GM23248 (cell line): ENCODE data around the gene FBXW8. TPM values are rescaled to one million over a fixed set of nuclear protein-coding genes. Genes with fewer than 3 reads are reported as not detected.
A peak's percentile ranks its signal among the peaks of the same experiment; 100 is the strongest.

Experiments
- DNase-seq: peaks from one replicate; pipeline ENCODE4 v3.0.0-alpha.2; 2015
- H2AFZ ChIP-seq: fragments of 200-600 bp; sonication (generic); 2 replicates; pipeline ENCODE4 v1.6.1; 2016; ENCODE audit warnings: antibody characterized with exemption
- H3F3A ChIP-seq: fragments of 200-600 bp; sonication (generic); 2 replicates; pipeline ENCODE4 v1.6.1; 2016; ENCODE audit warnings: mild to moderate bottlenecking, antibody characterized with exemption, mixed run types; ENCODE audit not compliant: insufficient read depth
- H3K27ac ChIP-seq: fragments of 200-600 bp; sonication (generic); 2 replicates; pipeline ENCODE4 v1.5.1; 2016; ENCODE audit warnings: mild to moderate bottlenecking
- H3K27me3 ChIP-seq: fragments of 200-600 bp; sonication (generic); replicated peaks from 2 replicates; pipeline ENCODE4 v1.6.1; 2016; ENCODE audit warnings: mild to moderate bottlenecking; ENCODE audit not compliant: insufficient read depth
- H3K36me3 ChIP-seq: fragments of 200-600 bp; sonication (generic); 2 replicates; pipeline ENCODE4 v1.6.1; 2016; ENCODE audit warnings: low read depth, mild to moderate bottlenecking
- H3K4me1 ChIP-seq: fragments of 200-600 bp; sonication (generic); 2 replicates; pipeline ENCODE4 v1.6.1; 2016; ENCODE audit warnings: mild to moderate bottlenecking; ENCODE audit not compliant: insufficient read depth
- H3K4me2 ChIP-seq: fragments of 200-600 bp; sonication (generic); one replicate; pipeline ENCODE4 v1.6.1; 2016; ENCODE audit warnings: mild to moderate bottlenecking; ENCODE audit not compliant: unreplicated experiment
- H3K4me3 ChIP-seq: fragments of 200-600 bp; sonication (generic); 2 replicates; pipeline ENCODE4 v1.5.1; 2016; ENCODE audit warnings: mild to moderate bottlenecking
- H3K79me2 ChIP-seq: fragments of 200-600 bp; sonication (generic); 2 replicates; pipeline ENCODE4 v1.6.1; 2016; ENCODE audit warnings: mild to moderate bottlenecking; ENCODE audit not compliant: insufficient read depth
- H3K9ac ChIP-seq: fragments of 200-600 bp; sonication (generic); 2 replicates; pipeline ENCODE4 v1.6.1; 2016; ENCODE audit warnings: mild to moderate bottlenecking
- H3K9me2 ChIP-seq: fragments of 200-600 bp; sonication (generic); 2 replicates; pipeline ENCODE4 v1.6.1; 2016; ENCODE audit warnings: mixed run types, mild to moderate bottlenecking, moderate library complexity; ENCODE audit not compliant: insufficient read depth
- H3K9me3 ChIP-seq: fragments of 200-600 bp; sonication (generic); one replicate; pipeline ENCODE4 v1.6.1; 2017; ENCODE audit warnings: low read depth
- H4K20me1 ChIP-seq: fragments of 200-600 bp; sonication (generic); 2 replicates; pipeline ENCODE4 v1.6.0; 2016; ENCODE audit not compliant: insufficient read depth
- EZH2 ChIP-seq: fragments of 200-600 bp; sonication (generic); IDR thresholded peaks from 2 replicates; pipeline ENCODE4 v1.6.1; 2018; ENCODE audit warnings: antibody characterized with exemption, mild to moderate bottlenecking; ENCODE audit not compliant: insufficient read depth, poor library complexity, severe bottlenecking
- EZH2phosphoT487 ChIP-seq: fragments of 200-600 bp; sonication (generic); IDR thresholded peaks from 2 replicates; pipeline ENCODE4 v1.6.1; 2018; ENCODE audit warnings: antibody characterized with exemption, moderate library complexity, mild to moderate bottlenecking, low read depth; ENCODE audit not compliant: insufficient read depth
- WGBS, 2 experiments: methylation state at CpG; one replicate each; pipeline ENCODE4 v1.1.6; 2015 to 2017; ENCODE audit warnings: low lambda C conversion rate in 2 of 2, low coverage in 1 of 2; ENCODE audit errors: missing lambda C conversion rate in 2 of 2; 5-methylcytosine and 5-hydroxymethylcytosine counted together
- in situ Hi-C: fragments of 300-500 bp; cut with MboI; formaldehyde crosslinking; loops from 2 replicates; pipeline ENCODE4 v1.15.0; 2020
- polyA plus RNA-seq: library from polyadenylated mRNA; unstranded; fragments of >200 nt; fragmentation: Nextera tagmentation; extraction: Ambion mirVana; gene quantifications from 2 replicates; pipeline ENCODE4 v1.2.1, GENCODE V29; 2016
- total RNA-seq: library from RNA; depleted of rRNA; stranded (reverse); fragments of >200 nt; shearing (Covaris generic); gene quantifications from 2 replicates; pipeline ENCODE4 v1.2.3, GENCODE V29; 2014

Gene FBXW8
- total and polyA plus RNA-seq, 2 experiments from 2014 or later: 12.7 to 23.1 TPM

DNA sequence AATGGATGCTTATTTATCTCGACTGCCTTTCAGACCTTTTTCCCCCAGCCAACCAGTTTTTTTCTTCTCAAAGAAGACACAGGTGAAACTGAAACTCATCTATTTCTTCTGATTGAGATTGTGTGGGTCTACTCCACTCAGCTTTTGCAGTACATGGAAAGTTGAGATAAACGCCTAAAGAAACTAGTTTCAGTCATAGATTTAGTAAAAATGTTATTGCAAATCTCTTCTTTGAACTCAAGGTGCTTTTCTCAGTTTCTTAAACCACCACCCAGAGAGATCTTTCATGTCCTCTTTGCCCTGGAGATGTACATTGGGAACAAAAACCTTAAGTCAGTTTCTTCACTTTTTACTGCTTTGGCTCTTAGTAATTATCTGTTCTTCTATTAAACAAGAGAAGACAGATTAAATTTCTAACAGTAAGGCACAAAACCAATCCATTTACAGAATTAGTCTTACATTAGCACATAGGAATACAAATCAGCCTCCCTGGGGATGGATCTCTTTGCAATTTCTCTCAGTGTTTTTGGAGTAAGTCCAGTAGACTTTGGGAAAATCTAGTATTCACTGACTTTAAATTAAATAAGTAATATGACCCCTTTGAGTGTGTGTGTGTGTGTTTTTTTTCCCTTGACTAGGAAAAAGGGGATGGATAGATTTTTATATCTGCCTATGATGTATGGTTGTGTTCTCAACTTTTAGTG is 11.6 kb downstream of the FBXW8 start:
- H3K9ac ChIP-seq: no peak overlapping the region
- in situ Hi-C loops: no loop called here
- 74 to 75% methylated on average over 2 of the region's 2 CpGs for WGBS, 2 experiments
- H3K4me1 ChIP-seq: peaks cover 15% of the 10 kb centered on the region
- H3K27me3 ChIP-seq: no peaks in the 10 kb centered on the region
- H3K4me2 ChIP-seq: no peak overlapping the region
- peaks cover 9% of the 10 kb centered on the region for H3F3A ChIP-seq
- DNase-seq: no peak
- no peaks in the 10 kb centered on the region for H3K9me2 ChIP-seq
- no peak overlapping the region for H2AFZ ChIP-seq
- TF ChIP-seq EZH2 (no peak), EZH2phosphoT487 (no peak)
- H3K36me3 ChIP-seq: no peaks in the 10 kb centered on the region
- no peak overlapping the region for H3K4me3 ChIP-seq
- no peak overlapping the region for H3K27ac ChIP-seq
- peaks cover 15% of the 10 kb centered on the region for H4K20me1 ChIP-seq
- H3K79me2 ChIP-seq: peaks cover 100% of the 10 kb centered on the region
- no peaks in the 10 kb centered on the region for H3K9me3 ChIP-seq

- Histone ChIP-seq H3K9ac (no peak overlapping the region), H3K9me3 (no peaks in the 10 kb centered on the region), H3K4me2 (peak overlapping the region; percentile 15), H3K79me2 (peaks cover 99% of the 10 kb centered on the region), H2AFZ (no peak overlapping the region), H3K36me3 (peaks cover 8% of the 10 kb centered on the region), H3K4me1 (peaks cover 15% of the 10 kb centered on the region), H3K9me2 (no peaks in the 10 kb centered on the region), H3K27me3 (no peaks in the 10 kb centered on the region), H3K4me3 (peak overlapping the region; percentile 3; the same call in 1 of the 2 replicates), H3K27ac (peak overlapping the region; percentile 38), H3F3A (peaks cover 9% of the 10 kb centered on the region), H4K20me1 (peaks cover 10% of the 10 kb centered on the region)
- in situ Hi-C loops: no loop called here
- TF ChIP-seq EZH2phosphoT487: no peak
- TF ChIP-seq EZH2: no peak
- WGBS, 2 experiments: 50 to 55% methylated on average over 5 of the region's 5 CpGs
- DNase-seq: peak; percentile 89
Measured at GRCh38 chr12:116924558-116925453, 14.1 kb downstream of the FBXW8 start.

DNA sequence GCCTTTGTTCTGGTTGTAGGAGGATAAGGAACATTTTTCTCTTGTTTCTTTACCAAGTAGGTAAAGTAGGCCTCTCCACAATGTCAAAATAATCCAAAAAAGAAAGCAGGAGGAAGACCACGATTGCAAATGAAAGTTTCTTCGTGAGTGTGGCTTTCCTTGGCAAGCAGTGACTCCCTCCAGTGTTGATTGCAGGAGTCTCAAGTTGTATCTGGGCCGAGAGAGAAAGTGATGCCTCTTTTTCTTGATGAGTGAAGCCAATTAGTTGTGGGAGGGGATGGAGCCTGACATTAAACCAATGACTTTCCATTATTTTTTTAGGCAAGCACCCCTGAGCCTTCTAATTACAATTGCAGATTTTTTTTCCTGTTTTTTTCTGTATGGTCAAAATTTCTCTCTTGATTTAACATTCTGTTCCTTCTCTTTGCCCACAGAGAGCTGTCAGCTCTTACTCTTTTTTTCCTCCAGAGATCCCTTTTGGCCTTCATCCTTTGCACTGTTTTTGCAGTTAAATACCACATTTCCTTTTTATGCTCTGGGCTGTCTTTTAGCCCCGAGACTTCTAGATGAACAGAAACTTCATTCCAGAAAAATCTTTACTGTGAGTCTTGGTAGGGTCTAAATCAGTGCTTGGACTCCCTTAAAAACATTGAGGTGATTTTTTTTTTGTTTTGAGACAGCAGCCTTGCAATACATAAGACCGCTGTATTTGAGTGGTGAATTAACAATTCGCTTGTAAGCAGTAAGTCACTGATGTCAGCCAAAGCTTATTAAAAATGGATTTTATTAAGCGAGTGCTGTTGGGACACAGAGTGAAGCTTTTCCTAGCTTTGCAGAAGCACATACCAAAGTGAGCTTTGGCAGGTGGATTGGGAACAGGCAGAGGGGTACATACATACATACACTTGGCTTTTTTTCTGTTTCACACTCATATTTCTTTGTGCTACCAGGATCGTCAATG is 15.8 kb downstream of the FBXW8 start:
- Histone ChIP-seq H3K4me3 (no peak overlapping the region), H4K20me1 (peaks cover 10% of the 10 kb centered on the region)
- in situ Hi-C loops: no loop called here

More for the DNA sequence above, 15.8 kb downstream of the FBXW8 start:
- no peak for DNase-seq
- Histone ChIP-seq H3K79me2 (peaks cover 99% of the 10 kb centered on the region), H3K9me3 (no peaks in the 10 kb centered on the region), H3K36me3 (peaks cover 10% of the 10 kb centered on the region), H3K4me1 (peaks cover 15% of the 10 kb centered on the region), H3F3A (peaks cover 17% of the 10 kb centered on the region), H2AFZ (no peak overlapping the region), H3K4me2 (no peak overlapping the region), H3K9ac (no peak overlapping the region), H3K27me3 (no peaks in the 10 kb centered on the region), H3K27ac (no peak overlapping the region), H3K9me2 (no peaks in the 10 kb centered on the region)
- no peak for TF ChIP-seq EZH2
- no peak for TF ChIP-seq EZH2phosphoT487
- WGBS, 2 experiments: 81 to 87% methylated on average over 8 of the region's 8 CpGs
